ENCODE data around the gene ZNRF1. TPM values are rescaled to one million over a fixed set of nuclear protein-coding genes. Genes with fewer than 3 reads are reported as not detected.

The ZNRF1 gene
- total and polyA plus RNA-seq, 4 donors = 4.6 to 26.3 (median 14.1) TPM

- Histone ChIP-seq H3K27ac (ENCODE audit: low read depth in 1 of 2, low read length in 2 of 2) (no peak overlapping the region), H3K4me3 (ENCODE audit: low read length in 2 of 2) (no peak overlapping the region), H3K4me1 (ENCODE audit: control insufficient read depth in 1 of 2, insufficient read depth in 2 of 2, low read length in 2 of 2) (no peaks in the 10 kb centered on the region), H3K36me3 (ENCODE audit: control insufficient read depth in 1 of 2, insufficient read depth in 2 of 2, low read length in 1 of 2) (no peaks in the 10 kb centered on the region), H3K9me3 (ENCODE audit: control insufficient read depth, low read length) (no peaks in the 10 kb centered on the region), H3K27me3 (ENCODE audit: control insufficient read depth in 1 of 2, insufficient read depth in 2 of 2, low read length in 1 of 2) (no peaks in the 10 kb centered on the region)
- intact Hi-C loops (cut with DNase I) = no loop called here
- ATAC-seq (ENCODE audit: low FRiP score) = no peak
- WGBS, 2 donors = 93% methylated on average over 8 of the region's 8 CpGs
- no peak for DNase-seq
Observed at GRCh38 chr16:75063549-75064088, 64.8 kb downstream of the ZNRF1 start.

DNA sequence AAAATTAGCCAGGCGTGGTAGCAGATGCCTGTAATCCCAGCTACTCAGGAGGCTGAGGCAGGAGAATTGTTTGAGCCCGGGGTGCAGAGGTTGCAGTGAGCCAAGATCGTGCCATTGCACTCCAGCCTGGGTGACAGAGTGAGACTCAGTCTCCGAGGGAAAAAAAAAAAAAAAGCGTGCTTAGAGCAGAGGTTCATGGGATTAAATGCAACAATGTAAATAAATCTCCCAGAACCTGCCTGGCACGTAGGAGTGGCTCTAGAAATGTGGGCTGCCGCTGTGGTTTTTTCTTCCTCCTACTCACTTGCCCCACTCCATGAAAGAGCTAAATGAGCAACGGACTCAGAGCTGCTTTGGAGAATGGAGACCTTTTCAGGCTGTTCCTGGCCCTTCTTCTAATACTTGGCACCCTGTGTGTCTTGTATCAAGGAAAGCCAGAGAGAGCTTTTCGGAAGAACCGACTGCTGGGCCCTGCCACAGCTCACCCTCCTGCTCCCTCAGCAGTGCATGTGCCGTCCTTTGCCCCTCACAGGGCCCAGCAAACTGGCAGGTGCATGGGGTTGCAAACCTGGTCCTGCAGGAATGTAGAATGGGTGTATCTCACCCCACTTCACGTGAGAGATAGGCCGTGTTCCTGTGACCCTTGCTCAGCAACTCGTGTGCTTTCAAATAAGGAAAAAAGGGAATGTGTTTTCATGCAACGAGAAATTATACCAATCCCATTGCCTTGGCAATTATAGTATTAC, 65.8 kb downstream of the ZNRF1 start:
- WGBS, 2 donors = 86 to 88% methylated on average over 15 of the region's 15 CpGs
- no peaks in the 10 kb centered on the region for H3K27me3 ChIP-seq (ENCODE audit: control insufficient read depth in 1 of 2, insufficient read depth in 2 of 2, low read length in 1 of 2)
- no peak overlapping the region for H3K4me3 ChIP-seq (ENCODE audit: low read length in 2 of 2)
- no peak for ATAC-seq (ENCODE audit: low FRiP score)
- no peak overlapping the region for H3K27ac ChIP-seq (ENCODE audit: low read depth in 1 of 2, low read length in 2 of 2)
- H3K36me3 ChIP-seq (ENCODE audit: control insufficient read depth in 1 of 2, insufficient read depth in 2 of 2, low read length in 1 of 2) = no peaks in the 10 kb centered on the region
- intact Hi-C loops (cut with DNase I) = no loop called here
- H3K4me1 ChIP-seq (ENCODE audit: control insufficient read depth in 1 of 2, insufficient read depth in 2 of 2, low read length in 2 of 2) = no peaks in the 10 kb centered on the region
- no peak for DNase-seq
- no peaks in the 10 kb centered on the region for H3K9me3 ChIP-seq (ENCODE audit: control insufficient read depth, low read length)

DNA sequence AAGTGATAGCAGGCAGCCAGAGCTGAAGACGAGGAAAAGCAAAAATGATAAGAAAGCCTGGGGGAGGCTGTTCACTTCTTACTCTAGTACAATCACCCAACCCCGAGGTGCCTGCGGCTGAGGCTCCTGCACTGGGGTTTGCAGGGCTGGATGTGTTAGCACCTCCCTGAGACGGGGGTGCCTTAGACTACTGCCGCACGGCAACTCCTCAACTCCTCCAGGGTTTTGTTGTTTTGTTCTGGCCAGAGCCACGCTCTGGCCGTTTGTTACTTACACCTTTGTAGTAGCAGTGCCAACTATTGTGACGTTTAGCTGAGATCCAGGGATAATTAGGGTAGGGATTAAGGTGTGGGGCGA, 66.3 kb downstream of the ZNRF1 start:
- DNase-seq (no peak), ATAC-seq (ENCODE audit: low FRiP score) (no peak)
- Histone ChIP-seq H3K27me3 (ENCODE audit: control insufficient read depth in 1 of 2, insufficient read depth in 2 of 2, low read length in 1 of 2) (no peaks in the 10 kb centered on the region), H3K36me3 (ENCODE audit: control insufficient read depth in 1 of 2, insufficient read depth in 2 of 2, low read length in 1 of 2) (no peaks in the 10 kb centered on the region), H3K27ac (ENCODE audit: low read depth in 1 of 2, low read length in 2 of 2) (no peak overlapping the region), H3K4me1 (ENCODE audit: control insufficient read depth in 1 of 2, insufficient read depth in 2 of 2, low read length in 2 of 2) (no peaks in the 10 kb centered on the region), H3K9me3 (ENCODE audit: control insufficient read depth, low read length) (no peaks in the 10 kb centered on the region), H3K4me3 (ENCODE audit: low read length in 2 of 2) (no peak overlapping the region)
- WGBS, 2 donors = 84 to 87% methylated on average over 10 of the region's 10 CpGs
- intact Hi-C loops (cut with DNase I) = no loop called here

DNA sequence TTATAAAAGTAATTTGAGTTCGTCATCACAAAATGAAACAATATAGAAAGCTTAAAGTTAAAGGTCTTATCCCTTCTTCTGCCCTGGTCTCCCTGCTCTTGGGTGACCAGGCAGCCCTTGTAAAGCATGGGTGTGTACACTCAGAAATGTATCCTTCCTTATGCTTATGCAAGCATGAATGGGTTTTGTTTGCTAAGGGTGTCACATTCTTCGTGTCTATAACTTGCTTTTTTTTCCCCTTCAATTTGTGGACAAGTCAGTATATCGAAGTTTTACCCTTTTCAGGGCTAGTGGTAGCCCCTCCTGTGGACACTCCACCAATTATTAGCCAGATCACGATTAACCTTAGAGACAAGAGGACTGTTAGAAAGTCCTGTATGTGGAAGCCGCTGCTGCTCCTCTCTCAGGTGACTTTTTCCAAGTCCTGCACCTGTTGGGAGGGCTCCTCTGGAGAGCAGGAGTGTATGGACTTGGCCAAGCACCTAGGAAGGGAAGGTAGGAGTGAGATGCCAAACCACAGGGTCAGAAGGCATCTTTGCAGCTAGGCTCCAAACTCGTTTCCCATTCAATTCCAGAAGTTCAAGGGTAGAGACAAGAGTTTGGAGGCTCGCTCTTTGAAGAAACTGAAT, 66.8 kb downstream of the ZNRF1 start:
- WGBS, 2 donors = 91 to 92% methylated on average over 7 of the region's 7 CpGs
- intact Hi-C loops (cut with DNase I) = no loop called here
- H3K27me3 ChIP-seq (ENCODE audit: control insufficient read depth in 1 of 2, insufficient read depth in 2 of 2, low read length in 1 of 2) = no peaks in the 10 kb centered on the region
- H3K36me3 ChIP-seq (ENCODE audit: control insufficient read depth in 1 of 2, insufficient read depth in 2 of 2, low read length in 1 of 2) = no peaks in the 10 kb centered on the region
- DNase-seq = no peak
- H3K4me1 ChIP-seq (ENCODE audit: control insufficient read depth in 1 of 2, insufficient read depth in 2 of 2, low read length in 2 of 2) = no peaks in the 10 kb centered on the region
- H3K27ac ChIP-seq (ENCODE audit: low read depth in 1 of 2, low read length in 2 of 2) = no peak overlapping the region
- ATAC-seq (ENCODE audit: low FRiP score) = no peak
- no peak overlapping the region for H3K4me3 ChIP-seq (ENCODE audit: low read length in 2 of 2)
- H3K9me3 ChIP-seq (ENCODE audit: control insufficient read depth, low read length) = no peaks in the 10 kb centered on the region

- Histone ChIP-seq H3K4me1 (ENCODE audit: control insufficient read depth in 1 of 2, insufficient read depth in 2 of 2, low read length in 2 of 2) (no peaks in the 10 kb centered on the region), H3K27ac (ENCODE audit: low read depth in 1 of 2, low read length in 2 of 2) (no peak overlapping the region), H3K27me3 (ENCODE audit: control insufficient read depth in 1 of 2, insufficient read depth in 2 of 2, low read length in 1 of 2) (no peaks in the 10 kb centered on the region), H3K9me3 (ENCODE audit: control insufficient read depth, low read length) (no peaks in the 10 kb centered on the region), H3K4me3 (ENCODE audit: low read length in 2 of 2) (no peak overlapping the region), H3K36me3 (ENCODE audit: control insufficient read depth in 1 of 2, insufficient read depth in 2 of 2, low read length in 1 of 2) (no peaks in the 10 kb centered on the region)
- WGBS, 2 donors = 92 to 93% methylated on average over 6 of the region's 6 CpGs
- no peak for ATAC-seq (ENCODE audit: low FRiP score)
- DNase-seq = no peak
- intact Hi-C loops (cut with DNase I) = no loop called here
Observed at GRCh38 chr16:75066861-75067447, 68.1 kb downstream of the ZNRF1 start.

DNA sequence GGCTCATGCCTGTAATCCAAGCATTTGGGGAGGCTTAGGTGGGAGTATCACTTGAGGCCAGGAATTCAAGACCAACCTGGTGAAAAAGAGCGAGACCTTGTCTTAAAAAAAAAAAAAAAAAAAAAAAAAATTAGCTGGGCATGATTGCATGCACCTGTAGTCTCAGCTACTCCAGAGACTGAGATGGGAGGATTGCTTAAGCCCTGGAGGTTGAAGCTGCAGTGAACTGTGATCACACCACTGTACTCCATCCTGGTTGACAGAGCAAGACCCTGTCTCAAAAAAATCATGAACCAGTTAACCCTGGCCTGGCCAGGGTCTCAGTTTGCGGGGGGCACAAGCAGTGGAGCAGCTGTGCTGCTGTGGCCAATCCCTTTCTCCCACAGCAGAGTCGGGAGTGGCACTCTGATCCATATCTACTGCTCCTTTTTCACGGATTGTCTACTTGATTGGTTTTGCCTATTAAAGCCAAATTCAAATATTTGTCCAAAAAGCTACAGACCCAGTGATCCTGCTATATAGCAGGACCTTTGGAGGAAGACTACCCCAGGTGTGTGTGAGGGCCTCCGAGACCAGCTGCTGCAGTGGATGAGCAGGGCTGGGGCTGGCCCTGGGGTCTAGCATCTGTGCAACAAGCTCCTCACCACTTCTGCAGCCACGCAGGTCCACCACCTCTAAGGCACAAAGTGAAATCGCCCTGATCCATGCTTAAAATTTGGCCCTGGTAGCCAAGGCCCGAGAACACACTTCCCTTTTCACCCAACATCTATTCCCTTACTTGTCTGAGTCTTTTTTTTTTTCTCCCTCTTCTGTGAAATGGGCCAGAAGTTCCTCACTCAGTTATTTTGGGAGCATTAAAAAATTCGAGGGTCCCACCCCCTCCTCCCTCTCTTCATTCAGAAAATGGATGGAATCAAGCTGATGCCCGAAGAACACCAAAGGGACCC, 69.5 kb downstream of the ZNRF1 start:
- no peak for ATAC-seq (ENCODE audit: low FRiP score)
- 89 to 91% methylated on average over 10 of the region's 10 CpGs for WGBS, 2 donors

DNA sequence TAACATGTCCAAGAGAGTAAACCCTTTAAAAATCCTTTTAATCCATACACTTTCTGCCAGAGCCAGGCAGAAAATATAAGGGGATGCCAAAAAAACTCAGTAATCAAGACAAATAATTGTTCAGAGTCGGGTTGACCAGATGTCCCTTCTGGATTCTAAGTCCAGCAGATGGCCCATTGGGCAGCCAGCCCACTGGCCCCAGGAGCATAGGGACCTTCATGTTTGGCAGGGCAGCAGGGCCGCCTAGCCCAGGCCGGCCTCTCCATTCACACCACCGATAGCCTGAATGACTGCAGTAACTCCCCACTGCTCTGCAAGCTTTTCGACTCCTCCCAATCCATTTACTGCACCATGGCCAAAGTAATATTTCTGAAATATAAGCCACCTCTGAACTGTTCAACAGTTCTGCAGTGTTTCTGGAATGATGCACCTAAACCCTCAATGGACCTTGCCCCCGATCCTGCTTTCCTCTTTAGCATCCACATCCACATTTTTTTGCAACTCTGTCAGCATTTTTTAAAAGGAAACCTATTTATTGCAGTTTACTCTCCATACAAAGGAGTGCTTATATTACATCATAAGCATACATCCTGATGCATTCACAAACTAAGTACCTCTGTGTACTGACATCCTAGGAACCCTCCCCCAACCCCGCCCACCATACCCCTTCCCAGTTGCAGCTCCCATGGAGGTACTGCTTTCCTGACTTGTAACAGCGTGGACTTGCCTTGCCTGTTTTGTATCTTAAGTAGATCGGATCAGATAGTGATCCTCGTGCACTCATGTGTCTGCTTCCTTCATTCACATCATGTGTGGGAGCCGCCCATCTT, 71.4 kb downstream of the ZNRF1 start:
- no peak overlapping the region for H3K4me3 ChIP-seq (ENCODE audit: low read length in 2 of 2)
- no peaks in the 10 kb centered on the region for H3K27me3 ChIP-seq (ENCODE audit: control insufficient read depth in 1 of 2, insufficient read depth in 2 of 2, low read length in 1 of 2)
- intact Hi-C loops (cut with DNase I) = no loop called here
- 78 to 80% methylated on average over 11 of the region's 11 CpGs for WGBS, 2 donors
- H3K4me1 ChIP-seq (ENCODE audit: control insufficient read depth in 1 of 2, insufficient read depth in 2 of 2, low read length in 2 of 2) = no peaks in the 10 kb centered on the region
- no peak for DNase-seq
- H3K9me3 ChIP-seq (ENCODE audit: control insufficient read depth, low read length) = no peaks in the 10 kb centered on the region
- H3K36me3 ChIP-seq (ENCODE audit: control insufficient read depth in 1 of 2, insufficient read depth in 2 of 2, low read length in 1 of 2) = no peaks in the 10 kb centered on the region
- H3K27ac ChIP-seq (ENCODE audit: low read depth in 1 of 2, low read length in 2 of 2) = no peak overlapping the region
- ATAC-seq (ENCODE audit: low FRiP score) = no peak

More for the DNA sequence above, 69.5 kb downstream of the ZNRF1 start:
- Histone ChIP-seq H3K27me3 (ENCODE audit: control insufficient read depth in 1 of 2, insufficient read depth in 2 of 2, low read length in 1 of 2) (no peaks in the 10 kb centered on the region), H3K27ac (ENCODE audit: low read depth in 1 of 2, low read length in 2 of 2) (no peak overlapping the region), H3K36me3 (ENCODE audit: control insufficient read depth in 1 of 2, insufficient read depth in 2 of 2, low read length in 1 of 2) (no peaks in the 10 kb centered on the region), H3K4me1 (ENCODE audit: control insufficient read depth in 1 of 2, insufficient read depth in 2 of 2, low read length in 2 of 2) (no peaks in the 10 kb centered on the region), H3K4me3 (ENCODE audit: low read length in 2 of 2) (no peak overlapping the region), H3K9me3 (ENCODE audit: control insufficient read depth, low read length) (no peaks in the 10 kb centered on the region)
- intact Hi-C loops (cut with DNase I) = no loop called here
- no peak for DNase-seq

DNA sequence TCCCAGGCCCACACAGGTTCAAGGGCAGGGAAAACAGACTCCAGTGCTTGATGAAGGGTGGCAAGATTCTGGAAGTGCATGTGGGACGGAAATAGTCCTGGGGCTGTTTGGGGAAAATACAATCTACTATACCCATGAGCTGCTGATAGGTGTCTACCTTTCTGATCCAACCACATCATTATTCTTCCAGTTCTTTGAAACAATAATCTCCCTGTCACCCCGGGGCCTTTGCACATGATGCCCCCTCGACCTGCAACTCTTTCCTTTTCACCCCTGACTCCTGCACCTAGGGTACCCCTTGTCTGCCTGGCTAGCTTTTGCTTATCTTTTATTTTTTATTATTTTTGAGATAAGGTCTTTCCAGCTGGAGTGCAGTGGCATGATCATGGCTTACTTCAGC, 72.8 kb downstream of the ZNRF1 start:
- no peak overlapping the region for H3K4me3 ChIP-seq (ENCODE audit: low read length in 2 of 2)
- 94% methylated on average over 3 of the region's 3 CpGs for WGBS, 2 donors
- no peaks in the 10 kb centered on the region for H3K36me3 ChIP-seq (ENCODE audit: control insufficient read depth in 1 of 2, insufficient read depth in 2 of 2, low read length in 1 of 2)
- no peak for ATAC-seq (ENCODE audit: low FRiP score)
- no peak overlapping the region for H3K27ac ChIP-seq (ENCODE audit: low read depth in 1 of 2, low read length in 2 of 2)
- H3K4me1 ChIP-seq (ENCODE audit: control insufficient read depth in 1 of 2, insufficient read depth in 2 of 2, low read length in 2 of 2) = no peaks in the 10 kb centered on the region
- no peaks in the 10 kb centered on the region for H3K27me3 ChIP-seq (ENCODE audit: control insufficient read depth in 1 of 2, insufficient read depth in 2 of 2, low read length in 1 of 2)
- intact Hi-C loops (cut with DNase I) = no loop called here
- no peaks in the 10 kb centered on the region for H3K9me3 ChIP-seq (ENCODE audit: control insufficient read depth, low read length)
- no peak for DNase-seq

All from aorta (tissue), 5 donors.